Measurements from ENCODE around the gene MPHOSPH8. TPM values are rescaled to one million over a fixed set of nuclear protein-coding genes. Genes with fewer than 3 reads are reported as not detected.

The MPHOSPH8 gene
- total and polyA plus RNA-seq, 4 donors = 8.4 to 14.2 (median 12.3) TPM

DNA sequence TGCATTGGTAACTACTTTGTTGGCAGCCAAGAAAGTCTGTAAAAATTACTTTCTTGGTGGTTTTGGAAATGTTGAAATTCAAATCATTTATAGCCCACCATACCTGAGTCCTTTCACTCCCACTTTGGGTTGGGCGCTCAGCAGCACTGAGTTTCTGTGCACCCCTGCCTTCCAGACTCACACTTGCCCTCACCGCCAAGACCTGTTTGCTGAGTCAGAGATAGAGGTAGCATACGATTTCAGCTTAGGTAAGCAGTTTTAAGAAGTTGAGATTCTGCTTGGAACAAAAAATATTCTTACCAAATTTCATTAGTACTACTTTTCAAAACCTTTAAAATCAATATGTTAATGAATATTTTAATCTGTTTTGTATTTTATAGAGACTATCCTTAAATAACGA, 12.6 kb downstream of the MPHOSPH8 start:
- no peak for DNase-seq (ENCODE audit: low spot score)
- TF ChIP-seq YY1 (IDR thresholded peaks at IDR 0.05) = no peak
- no peak for TF ChIP-seq FOXA2 (IDR thresholded peaks at IDR 0.05)
- TF ChIP-seq NR2F2 (IDR thresholded peaks at IDR 0.05) = no peak
- no peak for TF ChIP-seq HNF4G (IDR thresholded peaks at IDR 0.05)
- no peak for TF ChIP-seq CTCF (IDR thresholded peaks at IDR 0.05; ENCODE audit: low read depth, low read length, missing input control)
- no peak for TF ChIP-seq FOXA1 (IDR thresholded peaks at IDR 0.05)
- no peak for TF ChIP-seq REST (IDR thresholded peaks at IDR 0.05)
- TF ChIP-seq RAD21 (IDR thresholded peaks at IDR 0.05) = no peak
- no peak for TF ChIP-seq EGR1 (IDR thresholded peaks at IDR 0.05; ENCODE audit: low read depth in 2 of 2)
- TF ChIP-seq SP1 (IDR thresholded peaks at IDR 0.05) = no peak
- no peak for TF ChIP-seq TAF1 (conservative IDR thresholded peaks at IDR 0.05)
- TF ChIP-seq, protein P1, sequence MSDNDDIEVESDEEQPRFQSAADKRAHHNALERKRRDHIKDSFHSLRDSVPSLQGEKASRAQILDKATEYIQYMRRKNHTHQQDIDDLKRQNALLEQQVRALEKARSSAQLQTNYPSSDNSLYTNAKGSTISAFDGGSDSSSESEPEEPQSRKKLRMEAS (IDR thresholded peaks at IDR 0.05) = no peak
- TF ChIP-seq JUND (IDR thresholded peaks at IDR 0.05) = no peak
- no peak for TF ChIP-seq ATF3 (IDR thresholded peaks at IDR 0.05)
- TF ChIP-seq, protein P2, sequence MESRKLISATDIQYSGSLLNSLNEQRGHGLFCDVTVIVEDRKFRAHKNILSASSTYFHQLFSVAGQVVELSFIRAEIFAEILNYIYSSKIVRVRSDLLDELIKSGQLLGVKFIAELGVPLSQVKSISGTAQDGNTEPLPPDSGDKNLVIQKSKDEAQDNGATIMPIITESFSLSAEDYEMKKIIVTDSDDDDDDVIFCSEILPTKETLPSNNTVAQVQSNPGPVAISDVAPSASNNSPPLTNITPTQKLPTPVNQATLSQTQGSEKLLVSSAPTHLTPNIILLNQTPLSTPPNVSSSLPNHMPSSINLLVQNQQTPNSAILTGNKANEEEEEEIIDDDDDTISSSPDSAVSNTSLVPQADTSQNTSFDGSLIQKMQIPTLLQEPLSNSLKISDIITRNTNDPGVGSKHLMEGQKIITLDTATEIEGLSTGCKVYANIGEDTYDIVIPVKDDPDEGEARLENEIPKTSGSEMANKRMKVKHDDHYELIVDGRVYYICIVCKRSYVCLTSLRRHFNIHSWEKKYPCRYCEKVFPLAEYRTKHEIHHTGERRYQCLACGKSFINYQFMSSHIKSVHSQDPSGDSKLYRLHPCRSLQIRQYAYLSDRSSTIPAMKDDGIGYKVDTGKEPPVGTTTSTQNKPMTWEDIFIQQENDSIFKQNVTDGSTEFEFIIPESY (IDR thresholded peaks at IDR 0.05) = no peak
- no peak for TF ChIP-seq RXRA (IDR thresholded peaks at IDR 0.05)
- TF ChIP-seq HNF4A (conservative IDR thresholded peaks at IDR 0.05) = no peak
- TF ChIP-seq GABPA (IDR thresholded peaks at IDR 0.05 in 1 of 2, conservative IDR thresholded peaks at IDR 0.05 in 1 of 2) = no peak
- Histone ChIP-seq H3K9ac (ENCODE audit: low read depth in 1 of 2, low read length in 2 of 2) (no peak overlapping the region), H3K9me3 (ENCODE audit: control insufficient read depth in 4 of 4, low read length in 3 of 4) (no peaks in the 10 kb centered on the region), H3K27me3 (ENCODE audit: control insufficient read depth in 4 of 4, insufficient read depth in 4 of 4, low read length in 3 of 4) (no peaks in the 10 kb centered on the region), H3K4me1 (ENCODE audit: control insufficient read depth in 4 of 4, insufficient read depth in 4 of 4, low read length in 3 of 4) (peaks cover 0 to 3% (median 0%) of the 10 kb centered on the region in 4 donors), H3K36me3 (ENCODE audit: control insufficient read depth in 4 of 4, insufficient read depth in 3 of 4, low read depth in 1 of 4, low read length in 3 of 4) (peaks cover 2 to 41% (median 25%) of the 10 kb centered on the region in 4 donors), H3K4me3 (ENCODE audit: low read depth in 1 of 3, low read length in 3 of 3) (no peak overlapping the region), H3K27ac (ENCODE audit: low read depth in 1 of 2, low read length in 2 of 2) (no peak overlapping the region)
- 79% methylated on average over 4 of the region's 4 CpGs for WGBS

All from liver (tissue), 9 donors.